Activated T-helper 1 cell treated with anti-CD3 and anti-CD28 coated beads, Interleukin-2, amount 50 U/mL, for 16 hours (primary cell): ENCODE measurements around the gene BMPR1B.

ENCODE experiments used
- DNase-seq, 2 donors: peaks; one replicate each; pipeline ENCODE4 v3.0.0-alpha.2; 2020; ENCODE audit warnings: low read depth in 1 of 2, low spot score in 1 of 2

BMPR1B gene

DNA sequence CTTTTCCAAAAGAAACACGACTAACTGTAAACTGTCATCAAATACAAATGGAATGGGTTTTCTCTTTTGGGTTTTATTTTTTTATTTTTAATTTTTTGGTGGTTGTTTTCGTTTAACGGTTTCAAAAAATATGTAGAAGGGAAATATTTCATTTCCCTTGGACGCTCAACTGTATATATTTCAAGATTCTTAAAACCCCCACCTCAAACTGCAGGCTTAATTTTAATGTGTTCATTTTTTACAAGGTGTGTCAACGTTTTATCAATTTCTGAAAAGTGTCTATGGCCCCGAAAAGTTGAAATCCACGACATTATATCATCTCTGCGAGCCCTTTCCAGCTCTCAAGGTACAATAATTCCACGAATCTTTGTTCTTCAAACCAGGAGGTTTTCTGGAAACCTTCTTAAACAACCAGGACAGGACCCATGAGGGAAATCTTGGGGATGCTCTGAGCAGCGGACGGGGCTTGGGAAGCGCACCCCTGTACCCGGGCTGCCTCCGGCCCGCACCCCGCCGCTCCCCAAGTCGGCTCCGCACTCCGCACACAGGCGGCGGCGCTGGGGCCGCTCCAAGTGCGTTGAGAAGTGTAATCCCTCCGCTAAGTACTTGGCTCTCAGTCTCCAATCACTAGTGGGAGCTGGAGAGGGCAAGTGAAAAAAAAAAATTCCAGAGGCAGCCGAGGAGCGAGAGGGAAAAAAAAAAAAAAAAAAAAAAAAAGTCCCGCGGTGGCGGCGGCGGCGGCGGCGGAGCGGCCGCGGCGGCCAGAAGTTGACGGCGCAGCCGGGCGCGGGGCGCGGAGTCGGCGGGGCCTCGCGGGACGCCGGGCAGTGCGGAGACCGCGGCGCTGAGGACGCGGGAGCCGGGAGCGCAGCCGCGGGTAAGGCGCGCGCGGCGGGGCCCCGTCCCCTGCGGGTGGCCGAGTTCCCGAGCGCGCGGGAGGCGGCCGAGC lies at the start of gene BMPR1B:
TSS of gene BMPR1B (plus strand) at position 764 of the 949 bp plus-strand sequence. CDS start 346,470 bp downstream, outside the sequence.
- DNase-seq, result no peak

- no peak for DNase-seq
Measured at GRCh38 chr4:94711635-94712034, 46.1 kb upstream of the BMPR1B start.

GRCh38 chr4:94714365-94715160 lies 43.2 kb upstream of the BMPR1B start:
- no peak for DNase-seq

GRCh38 chr4:94715726-94716125 lies 42.0 kb upstream of the BMPR1B start:
- DNase-seq, result no peak

DNA sequence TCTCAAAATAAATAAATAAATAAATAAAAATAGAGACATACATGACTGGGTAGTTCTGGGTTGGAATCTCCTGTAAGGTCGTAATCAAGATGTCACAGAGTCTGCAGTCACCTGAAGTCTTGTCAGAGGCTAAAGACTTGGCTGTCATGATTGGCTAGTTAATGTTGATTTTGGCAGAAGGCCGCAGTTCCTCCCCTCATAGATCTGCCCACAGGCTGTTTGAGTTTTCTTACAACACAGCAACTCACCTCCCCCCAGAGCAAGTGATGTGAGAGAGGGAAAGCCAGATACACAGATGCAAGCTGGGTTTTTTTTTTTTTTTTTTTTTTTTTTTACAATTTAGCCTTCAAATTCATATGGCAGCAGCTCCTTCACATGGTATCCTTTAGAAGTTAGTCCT lies 36.4 kb upstream of the BMPR1B start:
- DNase-seq, result no peak

DNA sequence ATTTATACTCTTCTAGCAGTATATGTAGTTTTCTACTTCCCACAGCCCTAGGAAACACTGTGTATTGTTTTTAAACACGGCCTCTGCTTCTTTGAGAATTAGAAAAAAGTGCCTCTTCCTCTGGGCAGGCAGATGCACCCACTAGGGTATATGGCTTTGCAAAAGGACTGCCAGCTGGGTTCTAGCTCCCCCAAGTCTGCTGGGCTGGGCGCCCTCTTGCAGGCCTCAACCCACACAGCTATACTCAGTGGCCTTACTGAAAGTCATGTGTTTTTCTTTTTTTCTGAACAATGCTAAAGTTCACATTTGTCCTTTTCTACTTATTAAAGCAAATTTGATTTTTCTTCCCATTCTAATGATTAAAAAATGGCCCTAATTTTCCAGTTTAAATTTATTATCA lies 35.5 kb upstream of the BMPR1B start:
- DNase-seq, result no peak

DNA sequence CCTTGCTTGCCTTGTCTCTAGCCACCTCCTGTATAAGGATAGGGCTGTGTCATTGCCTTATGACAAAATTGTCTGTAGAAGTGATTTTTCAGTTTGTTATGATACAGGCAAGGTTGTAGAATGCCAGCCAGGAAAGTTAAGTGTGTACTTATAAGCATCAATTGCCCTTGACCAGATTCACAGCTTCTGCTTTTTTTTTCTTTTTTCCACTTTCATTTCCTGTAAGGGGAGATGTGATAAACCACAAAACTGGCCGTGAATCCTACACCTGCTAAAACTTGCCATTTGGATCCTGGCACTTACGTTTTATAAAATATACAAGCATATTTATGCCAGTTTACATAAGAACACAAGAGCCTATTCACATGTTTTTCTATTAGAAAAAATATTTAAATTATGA lies 35.0 kb upstream of the BMPR1B start:
- no peak for DNase-seq

DNA sequence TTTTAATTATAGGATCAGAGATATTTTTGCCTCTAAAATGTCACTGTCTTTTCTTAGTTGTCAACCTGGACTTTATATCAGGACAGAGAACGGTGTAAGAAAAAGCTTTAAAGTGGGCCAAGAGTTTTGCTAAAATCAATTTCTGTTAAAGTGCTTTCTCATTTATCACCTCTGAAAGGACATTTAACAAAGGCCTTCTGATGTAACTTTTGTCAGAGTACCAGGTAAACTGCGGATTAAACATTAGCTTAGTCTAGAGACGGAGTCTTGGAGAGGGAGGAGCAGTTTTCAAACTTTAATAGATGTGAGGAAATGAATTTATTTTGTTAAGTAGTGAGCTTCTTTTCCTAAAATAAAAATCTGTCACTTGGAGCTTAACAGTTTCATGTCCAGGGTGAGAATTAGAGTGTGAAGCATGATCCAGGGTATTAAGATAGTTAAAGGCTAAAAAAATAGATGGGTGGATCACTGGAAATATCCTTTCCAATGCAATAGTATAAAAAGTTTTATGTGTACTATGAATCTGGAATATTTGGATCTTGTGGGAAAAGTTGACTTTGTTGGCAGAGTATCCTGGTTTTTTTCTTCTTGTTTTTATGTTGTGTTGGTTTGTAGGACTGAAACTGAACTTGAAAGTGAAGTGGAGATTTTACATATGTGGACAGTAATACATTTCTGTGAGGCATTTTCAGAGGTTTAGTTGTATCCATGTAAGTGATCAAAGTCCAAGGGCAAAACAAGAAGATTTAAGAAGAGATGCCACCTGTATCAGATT lies 33.6 kb upstream of the BMPR1B start:
- no peak for DNase-seq

GRCh38 chr4:94726524-94727123 lies 31.1 kb upstream of the BMPR1B start:
- no peak for DNase-seq

DNA sequence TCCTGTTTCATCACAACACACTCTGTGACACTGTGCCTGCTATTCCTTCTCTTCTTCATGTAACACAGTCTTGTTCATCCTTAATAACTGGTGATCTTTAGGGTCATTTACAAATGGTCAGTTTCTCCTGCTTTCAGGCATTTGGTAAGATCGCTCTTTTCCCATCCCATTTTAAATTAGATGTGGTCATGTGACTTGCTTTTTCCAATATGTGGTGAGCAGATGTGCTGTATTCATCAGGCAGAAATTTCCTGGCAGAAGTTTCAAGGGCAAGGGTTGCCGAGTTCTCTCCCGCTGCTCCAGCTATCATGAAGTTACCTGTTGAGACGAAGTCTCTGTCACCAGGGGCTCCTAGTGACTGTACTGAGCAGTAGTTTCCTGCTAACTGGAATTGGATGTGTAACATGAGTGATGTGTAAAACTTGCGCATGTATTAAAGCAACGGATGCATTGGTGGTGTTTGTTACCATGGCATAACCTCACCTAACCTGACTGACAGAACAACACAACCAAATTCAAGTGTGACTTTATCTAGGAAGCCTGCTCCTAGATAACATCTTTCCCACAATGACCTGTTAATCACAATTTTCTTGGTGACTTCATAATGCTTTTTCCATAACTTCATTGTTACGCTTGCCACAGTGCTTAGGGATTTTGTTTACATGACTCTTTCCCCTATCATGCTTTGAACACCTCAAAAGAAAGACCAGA lies 29.5 kb upstream of the BMPR1B start:
- DNase-seq, result no peak

DNA sequence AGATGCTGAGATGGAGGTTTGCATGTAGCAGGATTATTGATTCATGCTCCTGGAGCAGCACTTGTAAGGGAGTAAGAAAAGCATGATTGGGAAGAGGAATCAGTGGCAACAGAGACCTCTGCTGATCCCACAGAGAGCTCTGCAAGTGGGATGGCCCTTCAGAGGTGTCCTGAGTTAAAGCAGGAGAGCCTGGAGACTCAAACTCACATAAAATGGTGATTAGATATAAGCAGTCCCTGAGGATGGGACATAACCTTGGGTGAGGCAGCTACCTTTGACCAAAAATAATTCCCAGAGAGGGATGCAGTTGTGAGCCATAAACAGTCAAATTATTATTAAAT lies 25.4 kb upstream of the BMPR1B start:
- DNase-seq, result no peak

DNA sequence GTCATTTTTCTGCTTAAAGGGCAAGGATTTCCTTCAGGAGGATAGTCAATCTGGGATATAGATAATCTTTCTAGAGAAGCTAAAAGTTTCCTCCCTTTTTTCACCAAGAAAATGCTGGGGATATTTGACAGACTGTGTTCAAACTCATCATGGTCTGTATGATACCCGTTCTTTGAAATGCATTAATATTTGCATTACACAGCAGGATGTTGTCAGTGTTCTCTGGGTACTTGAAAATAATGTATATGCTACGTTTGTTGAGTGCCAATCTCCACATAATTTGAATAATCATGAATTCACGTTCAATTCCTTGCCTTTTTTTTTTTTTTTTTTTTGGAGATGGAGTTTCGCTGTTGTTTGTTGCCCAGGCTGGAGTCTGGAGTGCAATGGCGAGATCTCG lies 18.0 kb upstream of the BMPR1B start:
- no peak for DNase-seq

- no peak for DNase-seq
Measured at GRCh38 chr4:94741304-94741703, 16.5 kb upstream of the BMPR1B start.

GRCh38 chr4:94743838-94744237 lies 13.9 kb upstream of the BMPR1B start:
- no peak for DNase-seq

- no peak for DNase-seq
Measured at GRCh38 chr4:94744850-94745249, 12.9 kb upstream of the BMPR1B start.

- no peak for DNase-seq
Measured at GRCh38 chr4:94746746-94747145, 11.0 kb upstream of the BMPR1B start.

GRCh38 chr4:94758141-94758699 lies 465 bp downstream of the BMPR1B start:
- no peak for DNase-seq

DNA sequence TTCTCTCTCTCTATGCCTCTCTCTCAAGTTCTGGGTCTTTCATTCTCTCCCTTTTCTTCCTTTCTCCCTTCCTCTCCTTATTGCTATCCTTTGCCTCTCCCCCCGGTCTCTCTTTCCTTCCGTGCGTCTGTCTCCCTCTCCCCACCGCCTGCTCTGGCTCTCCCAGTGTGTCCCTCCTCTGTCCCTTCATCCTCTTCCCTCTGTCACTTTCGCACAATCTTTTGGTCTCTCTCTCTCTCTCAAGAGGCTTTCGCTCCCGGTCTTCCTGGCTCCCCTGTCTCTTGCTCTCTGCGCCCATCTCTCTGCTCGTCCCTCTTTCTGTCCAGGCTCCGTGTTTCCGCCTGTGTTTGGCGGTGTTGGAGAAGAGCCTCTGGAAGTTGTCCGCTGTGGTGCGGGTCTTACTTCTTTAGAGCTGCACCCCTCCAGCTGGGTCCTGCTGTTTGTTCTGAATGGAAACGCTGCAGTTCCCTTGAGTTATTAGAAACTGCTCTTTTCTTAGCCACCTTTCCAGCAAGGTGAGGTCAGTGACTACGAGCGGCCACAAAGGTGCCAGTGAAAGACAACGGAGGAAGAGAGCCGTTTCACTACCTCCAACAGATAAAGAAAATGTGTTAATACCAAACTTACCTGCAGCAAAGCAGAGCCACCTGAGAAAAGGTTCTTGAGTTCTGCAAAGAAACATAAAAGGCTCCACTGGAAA lies 1.1 kb downstream of the BMPR1B start:
- DNase-seq, result no peak

DNA sequence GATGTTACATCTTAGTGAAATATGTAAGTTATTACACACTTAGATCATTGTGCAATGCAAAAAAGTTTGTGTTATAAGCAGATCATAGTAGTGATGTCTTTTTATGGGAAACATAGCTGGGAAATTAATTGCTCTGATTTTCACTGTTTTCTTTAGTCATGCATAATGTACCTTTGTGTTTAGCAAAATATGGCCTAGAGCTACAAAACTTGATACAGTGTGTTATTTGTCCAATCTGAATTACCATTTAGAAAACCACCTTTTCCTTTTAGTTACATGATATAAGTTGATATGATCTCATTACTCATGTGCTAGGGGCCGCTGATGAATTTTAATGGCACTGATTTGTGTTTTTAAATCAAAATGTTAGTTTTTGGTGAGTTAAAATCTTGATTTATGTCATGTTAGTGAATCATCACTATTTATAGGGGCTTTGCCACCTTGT lies 2.0 kb downstream of the BMPR1B start:
- no peak for DNase-seq
